Amniotic epithelial cell (primary cell): ENCODE data around the gene CD96.
"Not testable (repeated sequence)": the region's sequence is repeated elsewhere in the genome, so short reads cannot be mapped to it uniquely, and the experiment has no call there.

Experiments
- DNase-seq: peaks from one replicate; pipeline ENCODE4 v3.0.0-alpha.2; 2010; ENCODE audit warnings: low read depth

CD96 gene

GRCh38 chr3:111541911-111542483, at the start of gene CD96:
TSS of gene CD96 (plus strand) at chr3:111542197. CDS start at chr3:111542249, 52 bp downstream.
- peak; percentile 41 for DNase-seq

GRCh38 chr3:111493276-111493675, 48.7 kb upstream of the CD96 start:
- no peak for DNase-seq

GRCh38 chr3:111496894-111497559, 45.0 kb upstream of the CD96 start:
- DNase-seq, result no peak

- DNase-seq, result no peak
These were observed 44.0 kb upstream of the CD96 start for GRCh38 chr3:111498022-111498421.

GRCh38 chr3:111506435-111506834, 35.6 kb upstream of the CD96 start:
- DNase-seq, result no peak

GRCh38 chr3:111509308-111509707, 32.7 kb upstream of the CD96 start:
- DNase-seq, result no peak

- peak; percentile 40 for DNase-seq
These were observed 24.2 kb upstream of the CD96 start for GRCh38 chr3:111517801-111518200.

- DNase-seq, result no peak
These were observed 22.7 kb upstream of the CD96 start for GRCh38 chr3:111519178-111519855.

GRCh38 chr3:111521891-111522290, 20.1 kb upstream of the CD96 start:
- peak; percentile 46 for DNase-seq

GRCh38 chr3:111524486-111524885, 17.5 kb upstream of the CD96 start:
- DNase-seq, result not testable (repeated sequence)

- DNase-seq, result peak; percentile 77
These were observed 10.6 kb upstream of the CD96 start for GRCh38 chr3:111531446-111531845.

GRCh38 chr3:111534701-111535100, 7.3 kb upstream of the CD96 start:
- DNase-seq, result peak; percentile 35

- DNase-seq, result no peak
These were observed 3.9 kb upstream of the CD96 start for GRCh38 chr3:111538111-111538510.

- DNase-seq, result peak; percentile 67
These were observed 3.3 kb upstream of the CD96 start for GRCh38 chr3:111538681-111539083.

GRCh38 chr3:111539351-111540331, 2.4 kb upstream of the CD96 start:
- DNase-seq, result peak; percentile 49

GRCh38 chr3:111541391-111541790, 606 bp upstream of the CD96 start:
- no peak for DNase-seq

- no peak for DNase-seq
These were observed 759 bp downstream of the CD96 start for GRCh38 chr3:111542611-111543300.

- no peak for DNase-seq
These were observed 3.4 kb downstream of the CD96 start for GRCh38 chr3:111545349-111545748.

- no peak for DNase-seq
These were observed 5.6 kb downstream of the CD96 start for GRCh38 chr3:111547631-111548030.

- DNase-seq, result no peak
These were observed 6.1 kb downstream of the CD96 start for GRCh38 chr3:111548092-111548491.

GRCh38 chr3:111548756-111549155, 6.8 kb downstream of the CD96 start:
- no peak for DNase-seq

- DNase-seq, result not testable (repeated sequence)
These were observed 19.9 kb downstream of the CD96 start for GRCh38 chr3:111561902-111562301.
